NCI-H69 (cell line): Measurements from ENCODE around the gene WDR46.
"Not testable (repeated sequence)": the region's sequence is repeated elsewhere in the genome, so short reads cannot be mapped to it uniquely, and the experiment has no call there.

Experiments used
- DNase-seq: peaks from one replicate; lab custom pipeline; 2025; lab: John Stamatoyannopoulos, UW

Gene WDR46

GRCh38 chr6:33271117-33271467, 17.9 kb downstream of the WDR46 start:
- peak; percentile 61 for DNase-seq

GRCh38 chr6:33264015-33264414, 25.0 kb downstream of the WDR46 start:
- no peak for DNase-seq

DNA sequence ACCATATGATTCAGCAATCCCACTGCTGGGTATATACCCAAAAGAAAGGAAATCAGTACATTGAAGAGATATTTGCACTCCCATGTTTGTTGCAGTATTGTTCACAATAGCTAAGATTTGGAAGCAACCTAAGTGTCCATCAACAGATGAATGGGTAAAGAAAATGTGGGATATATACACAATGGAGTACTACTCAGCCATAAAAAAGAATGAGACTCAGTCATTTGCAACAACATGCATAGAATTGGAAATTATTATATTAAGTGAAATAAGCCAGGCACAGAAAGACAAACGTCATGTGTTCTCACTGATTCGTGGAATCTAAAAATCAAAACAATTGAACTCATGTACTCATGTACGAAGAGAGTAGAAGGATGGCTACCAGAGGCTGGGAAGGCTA, 26.5 kb downstream of the WDR46 start:
- not testable (repeated sequence) for DNase-seq

GRCh38 chr6:33259032-33259431, 30.0 kb downstream of the WDR46 start:
- DNase-seq, result no peak

DNA sequence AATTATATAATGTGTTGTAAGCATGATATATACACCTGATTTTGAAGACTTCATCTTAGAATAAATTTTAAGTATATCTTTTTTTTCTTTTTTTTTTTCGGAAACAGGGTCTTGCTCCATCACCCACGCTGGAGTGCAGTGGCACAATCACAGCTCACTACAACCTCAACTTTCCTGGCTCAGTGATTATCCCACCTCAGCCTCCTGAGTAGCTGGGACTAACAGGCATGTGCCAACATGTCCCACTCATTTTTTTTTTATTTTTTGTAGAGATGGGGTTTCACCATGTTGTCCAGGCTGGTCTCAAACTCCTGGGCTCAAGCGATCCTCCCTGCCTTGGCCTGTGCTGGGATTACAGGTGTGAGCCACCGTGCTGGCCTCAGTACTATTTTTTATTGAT, 34.4 kb downstream of the WDR46 start:
- DNase-seq, result no peak

DNA sequence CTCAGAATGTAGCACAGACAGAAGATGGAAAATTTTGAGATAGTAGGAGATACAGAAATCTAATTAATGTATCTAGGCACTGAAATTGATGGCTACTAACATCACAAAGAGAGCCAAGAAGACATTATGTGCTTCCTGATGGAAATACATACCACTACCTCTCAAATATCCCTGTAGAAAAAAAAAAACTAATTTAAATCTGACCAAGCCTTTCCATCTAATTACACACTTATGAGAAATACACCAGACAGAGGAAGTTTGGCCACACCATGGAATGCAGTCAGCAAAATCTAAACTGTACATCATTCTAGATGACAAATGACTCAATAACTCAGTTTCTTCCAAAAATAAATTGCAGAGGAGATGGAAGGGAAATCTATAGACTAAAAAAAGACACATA, 36.3 kb downstream of the WDR46 start:
- DNase-seq, result no peak

- DNase-seq, result no peak
Measured at GRCh38 chr6:33251395-33252012, 37.5 kb downstream of the WDR46 start.

DNA sequence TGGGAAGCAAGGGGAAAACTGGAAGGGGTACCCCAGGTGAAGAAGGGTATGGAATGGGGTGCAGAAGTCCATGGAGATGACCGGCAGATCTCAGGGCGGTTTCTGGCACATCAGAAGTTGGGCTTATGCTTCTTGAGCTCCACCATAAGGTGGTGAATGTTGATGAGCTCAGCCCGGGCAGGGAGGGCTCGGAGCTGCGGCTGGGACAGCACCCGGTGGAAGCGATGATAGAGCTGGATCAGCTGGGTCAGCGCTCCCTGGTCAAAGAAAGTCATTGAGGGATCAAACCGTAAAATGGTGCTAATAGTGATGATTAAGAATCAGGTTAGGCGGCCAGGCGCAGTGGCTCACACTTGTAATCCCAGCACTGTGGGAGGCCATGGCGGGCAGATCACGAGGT, 38.3 kb downstream of the WDR46 start:
- no peak for DNase-seq

GRCh38 chr6:33249732-33250630, 39.1 kb downstream of the WDR46 start:
- DNase-seq, result no peak

DNA sequence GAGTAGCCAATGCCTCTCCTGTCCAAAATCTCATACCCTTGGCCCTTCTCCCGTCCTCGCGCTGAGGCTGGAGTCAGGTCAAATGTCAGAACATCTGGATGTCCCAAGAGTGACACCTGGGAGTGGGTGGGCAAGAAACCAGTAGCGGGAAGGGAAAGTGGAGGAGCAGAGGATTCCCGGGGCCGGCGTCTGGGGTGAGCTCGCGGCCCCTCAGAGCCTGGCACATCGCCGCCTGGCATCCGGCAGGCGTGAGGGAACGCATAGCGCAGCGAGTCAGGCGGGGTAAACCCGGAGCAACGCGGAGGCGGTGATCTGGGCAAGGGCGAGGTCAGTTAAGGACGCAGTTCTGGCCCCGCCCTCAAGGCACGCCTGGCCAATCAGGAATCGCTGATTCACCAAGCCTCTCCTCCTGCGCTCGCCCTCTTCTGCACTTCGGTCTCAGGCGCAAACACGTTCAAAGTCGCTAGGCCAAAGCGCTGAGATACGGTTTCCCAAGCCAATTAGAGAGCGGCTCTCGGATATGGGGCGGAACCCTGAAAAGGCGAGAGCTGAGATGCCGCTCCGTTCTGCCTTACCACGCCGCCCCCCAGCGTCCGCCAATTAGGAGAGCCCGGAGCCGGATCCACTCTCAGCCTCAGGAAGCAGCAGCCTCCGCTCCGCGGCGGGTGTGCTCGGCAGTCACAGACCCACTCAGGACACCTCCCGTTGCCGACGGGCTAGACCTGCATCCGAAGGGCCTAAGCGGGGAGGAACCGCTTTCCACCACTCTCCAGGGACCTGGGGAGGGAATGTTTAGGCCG, 39.9 kb downstream of the WDR46 start:
- peak; percentile 100 for DNase-seq

GRCh38 chr6:33248643-33248931, 40.5 kb downstream of the WDR46 start:
- peak; percentile 76 for DNase-seq

GRCh38 chr6:33247977-33248642, 40.9 kb downstream of the WDR46 start:
- peak; percentile 90 for DNase-seq

DNA sequence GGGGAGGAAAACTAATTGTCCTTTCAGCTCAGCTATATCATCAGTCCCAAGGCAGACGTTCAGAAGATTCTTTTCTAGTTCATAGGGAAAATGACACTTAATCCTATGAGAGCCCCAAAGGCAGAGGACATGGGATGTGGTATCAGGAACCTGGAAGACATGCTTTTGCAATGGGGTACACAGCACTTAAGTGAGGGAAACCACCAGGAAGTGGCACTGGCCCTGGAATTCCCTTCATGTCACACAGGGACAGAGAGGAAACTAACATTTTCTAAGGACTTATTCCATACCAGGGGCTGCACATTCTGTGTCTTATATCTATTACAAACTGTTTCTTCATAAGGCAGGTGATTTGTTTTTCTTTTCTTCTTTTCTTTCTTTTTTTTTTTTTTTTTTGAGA, 45.6 kb downstream of the WDR46 start:
- DNase-seq, result no peak

- no peak for DNase-seq
Measured at GRCh38 chr6:33241968-33242367, 47.1 kb downstream of the WDR46 start.

DNA sequence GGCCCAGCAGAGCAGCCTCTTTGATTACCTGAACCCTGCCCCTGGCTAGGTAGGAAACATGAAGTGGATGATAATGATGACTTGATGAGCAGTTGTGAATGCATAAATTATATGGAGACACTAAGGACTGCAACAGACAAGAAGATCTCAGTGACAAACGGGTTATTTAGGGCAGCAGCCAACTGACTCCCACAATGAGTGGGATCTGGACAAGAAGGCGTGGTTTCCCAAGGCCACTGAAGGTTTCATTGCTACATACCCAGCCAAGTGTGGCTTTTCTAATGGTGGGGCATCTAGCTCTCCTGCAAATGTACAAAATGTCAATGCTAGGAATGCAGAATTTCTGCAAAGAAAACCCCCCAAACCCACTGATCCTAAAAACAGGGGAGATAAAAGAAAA, 51.3 kb downstream of the WDR46 start:
- no peak for DNase-seq

GRCh38 chr6:33236852-33237251, 52.2 kb downstream of the WDR46 start:
- no peak for DNase-seq

DNA sequence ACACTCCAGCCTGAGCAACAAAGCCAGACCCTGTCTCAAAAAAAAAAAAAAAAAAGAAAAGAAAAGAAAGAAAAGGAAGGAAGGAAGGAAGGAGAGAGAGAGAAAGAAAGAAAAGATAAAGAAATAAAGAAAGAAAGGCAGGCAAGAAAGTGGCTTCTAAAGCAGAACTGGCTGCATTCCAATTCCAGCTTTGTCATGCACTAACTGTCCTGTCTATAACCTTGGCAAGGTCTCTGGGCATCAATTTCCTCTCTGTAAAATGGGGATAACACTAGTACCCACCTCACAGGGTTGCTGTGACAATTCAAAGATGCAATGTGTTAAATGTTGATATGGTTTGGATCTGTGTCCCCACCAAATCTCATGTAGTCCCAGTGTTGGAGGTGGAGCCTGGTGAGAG, 52.7 kb downstream of the WDR46 start:
- DNase-seq, result no peak

GRCh38 chr6:33235221-33235634, 53.8 kb downstream of the WDR46 start:
- peak; percentile 64 for DNase-seq
